Activated naive CD8-positive, alpha-beta T cell treated with anti-CD3 and anti-CD28 coated beads for 36 hours (primary cell): ENCODE data around the gene GPR3. TPM values are rescaled to one million over a fixed set of nuclear protein-coding genes. Genes with fewer than 3 reads are reported as not detected.
"Not testable (repeated sequence)": the region's sequence is repeated elsewhere in the genome, so short reads cannot be mapped to it uniquely, and the experiment has no call there.

Experiments used
- DNase-seq: peaks from one replicate; pipeline ENCODE4 v3.0.0; 2021
- H3K27ac Mint-ChIP-seq: one replicate; pipeline ENCODE4 v1.8.0; 2022; ENCODE audit warnings: mild to moderate bottlenecking, moderate library complexity, mixed read lengths
- H3K27me3 Mint-ChIP-seq: one replicate; pipeline ENCODE4 v1.8.0; 2022; ENCODE audit warnings: mild to moderate bottlenecking, mixed read lengths
- H3K36me3 Mint-ChIP-seq: one replicate; pipeline ENCODE4 v1.8.0; 2021; ENCODE audit warnings: mild to moderate bottlenecking, mixed read lengths
- H3K4me1 Mint-ChIP-seq: one replicate; pipeline ENCODE4 v1.8.0; 2021; ENCODE audit warnings: mixed read lengths
- H3K4me3 Mint-ChIP-seq: one replicate; pipeline ENCODE4 v1.8.0; 2022; ENCODE audit warnings: mild to moderate bottlenecking, moderate library complexity, mixed read lengths
- H3K9me3 Mint-ChIP-seq: one replicate; pipeline ENCODE4 v1.8.0; 2022; ENCODE audit warnings: mixed read lengths
- total RNA-seq, 2 experiments: library from RNA; stranded (reverse); gene quantifications; one replicate each; pipeline ENCODE4 v1.2.3, GENCODE V29; 2021

The GPR3 gene
- total RNA-seq, 2 experiments from 2014 or later, result 3.5 to 3.9 TPM

DNA sequence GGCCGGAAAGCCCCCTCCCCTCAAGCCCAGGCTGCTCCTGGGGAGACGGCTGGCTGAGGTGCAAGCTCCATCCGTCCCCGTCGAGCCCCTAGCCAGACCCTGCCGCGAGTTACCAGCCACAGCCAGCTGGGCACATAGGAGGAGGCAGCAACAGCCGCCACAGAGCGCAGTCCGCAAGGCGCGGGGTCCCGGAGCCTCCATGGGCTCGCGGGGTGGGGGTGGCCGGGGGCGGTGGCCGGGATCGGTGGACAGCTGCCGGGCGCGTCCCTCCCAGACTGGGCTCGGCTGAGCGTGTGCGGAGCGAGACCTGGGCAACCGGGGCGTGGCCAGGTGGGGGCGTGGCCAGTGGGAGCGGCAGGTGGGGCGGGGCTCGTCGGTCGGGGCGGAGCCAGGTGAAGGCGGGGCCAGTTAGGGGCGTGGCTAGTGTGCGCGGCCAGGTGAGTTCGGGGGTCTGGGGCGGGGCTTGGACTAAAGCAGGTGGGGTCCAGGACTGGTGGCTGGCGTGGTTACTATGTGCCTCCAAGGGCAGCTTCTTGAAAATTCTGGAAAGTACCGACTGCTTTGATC, 9.3 kb upstream of the GPR3 start, which contains the start of gene CD164L2:
TSS of gene CD164L2 (minus strand) at position 295 of the 567 bp plus-strand sequence. CDS start at position 201, 94 bp downstream.
- Mint-ChIP-seq H3K27ac (no peak within 1 kb of the TSS), H3K4me3 (no peak within 1 kb of the TSS), H3K4me1 (no peaks in the 10 kb centered on the region), H3K27me3 (peaks cover 12% of the 10 kb centered on the region), H3K36me3 (no peaks in the 10 kb centered on the region), H3K9me3 (no peaks in the 10 kb centered on the region)
- DNase-seq, result peak; percentile 48

DNA sequence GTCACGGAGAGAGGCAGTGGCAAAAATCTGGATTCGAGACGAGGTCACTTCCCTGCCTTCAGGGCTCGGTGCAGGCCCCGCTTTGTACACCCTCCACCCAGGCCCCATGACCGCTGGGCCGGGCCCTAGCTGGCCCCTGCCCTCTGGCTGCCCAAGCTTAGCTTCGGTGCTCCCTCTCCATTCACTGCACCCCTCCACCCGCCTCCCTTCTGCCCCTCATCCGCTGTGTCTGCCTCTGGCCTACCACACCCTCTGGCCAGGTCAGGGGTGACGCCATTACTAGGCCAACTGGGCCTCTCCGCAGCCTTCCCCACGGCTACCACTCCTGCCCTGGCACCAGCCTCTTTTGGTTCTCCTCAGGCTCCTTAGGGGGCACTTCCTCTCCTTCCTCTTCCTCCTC, 8.8 kb upstream of the GPR3 start:
- H3K27ac Mint-ChIP-seq, result no peak overlapping the region
- DNase-seq, result no peak
- H3K9me3 Mint-ChIP-seq, result no peaks in the 10 kb centered on the region

DNA sequence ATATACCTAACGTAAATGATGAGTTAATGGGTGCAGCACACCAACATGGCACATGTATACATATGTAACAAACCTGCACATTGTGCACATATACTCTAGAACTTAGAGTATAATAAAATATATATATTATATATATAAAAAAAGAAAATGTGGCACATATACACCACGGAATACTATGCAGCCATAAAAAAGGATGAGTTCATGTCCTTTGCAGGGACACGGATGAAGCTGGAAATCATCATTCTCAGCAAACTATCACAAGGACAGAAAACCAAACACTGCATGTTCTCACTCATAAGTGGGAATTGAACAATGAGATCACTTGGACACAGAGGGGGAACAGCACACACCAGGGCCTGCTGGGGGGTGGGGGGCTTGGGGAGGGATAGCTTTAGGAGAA, 7.6 kb upstream of the GPR3 start:
- H3K9me3 Mint-ChIP-seq, H3K4me3 Mint-ChIP-seq, DNase-seq, H3K36me3 Mint-ChIP-seq, H3K27ac Mint-ChIP-seq, H3K4me1 Mint-ChIP-seq: not testable (repeated sequence)
- H3K27me3 Mint-ChIP-seq, result peaks cover 15% of the 10 kb centered on the region

More for the DNA sequence above, 8.8 kb upstream of the GPR3 start:
- Mint-ChIP-seq H3K4me3 (no peak overlapping the region), H3K36me3 (no peaks in the 10 kb centered on the region), H3K27me3 (peaks cover 14% of the 10 kb centered on the region), H3K4me1 (no peaks in the 10 kb centered on the region)

DNA sequence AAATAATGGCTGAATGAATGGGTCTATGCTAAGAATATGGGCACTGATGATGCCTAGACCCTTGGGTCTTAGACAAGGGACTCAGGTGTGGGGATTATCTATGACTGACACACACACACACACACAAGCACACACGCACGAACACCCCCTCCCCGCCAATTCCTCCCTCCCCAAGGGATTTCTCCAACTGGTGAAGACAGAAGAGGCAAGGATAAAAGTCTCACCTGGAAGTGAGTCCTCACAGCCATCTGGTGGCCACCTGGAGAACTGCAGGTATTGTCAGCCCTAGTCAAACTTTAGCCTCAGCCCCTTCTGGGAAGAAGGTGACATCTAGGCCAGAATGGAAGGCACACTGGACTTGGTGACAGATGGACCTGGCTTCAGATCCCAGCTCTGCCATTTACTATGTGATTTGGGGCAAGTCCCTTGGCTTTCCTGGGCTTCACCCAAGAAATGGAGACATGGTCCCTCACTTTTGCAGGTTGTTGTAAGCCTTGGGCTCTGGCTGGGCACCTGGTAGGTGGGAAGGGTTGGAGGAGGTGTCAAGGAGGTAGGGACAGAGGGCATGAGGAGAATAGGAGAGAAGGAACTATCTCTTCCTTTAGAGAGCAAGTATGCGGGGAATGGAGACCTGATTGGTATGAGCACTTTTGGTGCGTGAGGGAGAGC, 4.0 kb upstream of the GPR3 start:
- Mint-ChIP-seq H3K27ac (no peak overlapping the region), H3K27me3 (peaks cover 11% of the 10 kb centered on the region), H3K4me3 (no peak overlapping the region), H3K4me1 (peaks cover 7% of the 10 kb centered on the region), H3K9me3 (no peaks in the 10 kb centered on the region), H3K36me3 (no peaks in the 10 kb centered on the region)
- DNase-seq, result peak; percentile 62

DNA sequence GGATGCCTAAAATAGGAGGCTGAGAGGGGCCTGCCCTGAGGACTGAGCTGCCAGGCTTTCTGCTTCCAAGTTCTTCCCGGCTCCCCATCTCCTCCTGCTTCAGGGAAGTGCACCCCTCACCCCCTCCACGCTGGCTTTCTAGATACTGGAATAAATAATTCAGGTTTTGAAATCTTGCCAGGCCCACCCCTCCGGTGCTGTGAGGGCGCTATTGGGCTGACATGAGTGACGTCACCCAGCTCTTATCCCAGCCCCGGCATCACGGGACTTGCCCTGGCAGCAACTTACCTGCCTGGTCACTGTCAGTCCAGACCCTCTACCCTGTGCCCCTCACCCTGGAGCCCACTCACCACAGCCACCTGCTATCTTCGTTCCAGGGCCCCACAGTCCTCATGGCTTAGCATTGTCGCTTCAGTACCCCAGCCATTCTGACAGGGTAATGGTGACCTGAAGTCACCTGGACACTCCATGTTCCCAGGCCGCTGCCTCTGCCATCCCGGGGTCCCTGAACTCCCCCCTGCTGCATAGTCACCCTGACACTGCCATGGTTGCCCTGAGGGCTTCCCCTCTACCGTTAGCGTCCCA, 819 bp upstream of the GPR3 start:
- Mint-ChIP-seq H3K4me1 (peaks cover 7% of the 10 kb centered on the region), H3K9me3 (no peaks in the 10 kb centered on the region), H3K36me3 (no peaks in the 10 kb centered on the region), H3K4me3 (peak overlapping the region; percentile 84), H3K27ac (peak overlapping the region; percentile 92), H3K27me3 (peaks cover 3% of the 10 kb centered on the region)
- peak; percentile 48 for DNase-seq

DNA sequence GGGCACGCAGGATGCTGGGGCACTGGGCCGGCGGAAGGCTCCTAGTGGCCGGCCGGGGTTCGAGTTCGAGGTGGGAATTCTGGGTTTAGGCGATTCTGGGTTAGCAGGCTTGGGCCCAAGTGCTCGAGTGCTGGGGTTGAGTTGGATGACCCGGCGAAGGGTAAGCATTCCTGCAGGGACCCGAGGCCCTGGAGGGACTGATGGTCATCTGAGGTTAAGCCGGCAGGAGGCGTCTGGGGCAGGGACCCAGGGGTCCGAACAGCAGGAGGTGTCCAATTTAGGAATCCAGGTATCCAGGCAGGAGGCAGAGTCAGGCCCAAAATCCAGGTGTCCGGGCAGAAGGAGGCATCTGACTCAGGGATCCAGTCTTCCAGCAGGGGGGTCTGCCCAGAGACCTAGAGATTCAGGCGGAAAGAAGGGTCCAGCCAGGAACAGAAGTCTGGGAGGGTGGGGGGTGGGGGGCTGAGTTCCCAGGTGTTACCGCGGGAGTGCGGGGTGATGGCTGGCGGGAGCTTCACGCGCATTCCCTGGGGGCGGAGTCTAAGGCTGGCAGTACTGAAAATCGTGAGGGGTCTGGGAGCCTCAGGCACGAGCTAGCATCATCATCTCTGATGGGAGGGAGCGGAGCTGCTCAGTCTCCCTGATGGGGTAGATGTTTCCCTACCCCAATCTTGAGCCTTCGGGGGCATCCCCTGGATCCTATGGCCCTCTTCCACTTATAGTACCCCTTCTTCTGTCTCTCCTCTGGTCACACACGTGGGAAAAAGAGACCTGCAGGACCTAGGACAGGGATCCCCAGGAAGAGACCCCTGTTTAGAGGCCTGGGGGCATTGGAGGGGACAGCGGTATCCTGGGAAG, 585 bp downstream of the GPR3 start:
- H3K27ac Mint-ChIP-seq, result peak overlapping the region; percentile 65
- DNase-seq, result no peak
- H3K27me3 Mint-ChIP-seq, result peaks cover 3% of the 10 kb centered on the region
- no peaks in the 10 kb centered on the region for H3K9me3 Mint-ChIP-seq
- H3K4me3 Mint-ChIP-seq, result peak overlapping the region; percentile 84
- peaks cover 7% of the 10 kb centered on the region for H3K4me1 Mint-ChIP-seq
- no peaks in the 10 kb centered on the region for H3K36me3 Mint-ChIP-seq

DNA sequence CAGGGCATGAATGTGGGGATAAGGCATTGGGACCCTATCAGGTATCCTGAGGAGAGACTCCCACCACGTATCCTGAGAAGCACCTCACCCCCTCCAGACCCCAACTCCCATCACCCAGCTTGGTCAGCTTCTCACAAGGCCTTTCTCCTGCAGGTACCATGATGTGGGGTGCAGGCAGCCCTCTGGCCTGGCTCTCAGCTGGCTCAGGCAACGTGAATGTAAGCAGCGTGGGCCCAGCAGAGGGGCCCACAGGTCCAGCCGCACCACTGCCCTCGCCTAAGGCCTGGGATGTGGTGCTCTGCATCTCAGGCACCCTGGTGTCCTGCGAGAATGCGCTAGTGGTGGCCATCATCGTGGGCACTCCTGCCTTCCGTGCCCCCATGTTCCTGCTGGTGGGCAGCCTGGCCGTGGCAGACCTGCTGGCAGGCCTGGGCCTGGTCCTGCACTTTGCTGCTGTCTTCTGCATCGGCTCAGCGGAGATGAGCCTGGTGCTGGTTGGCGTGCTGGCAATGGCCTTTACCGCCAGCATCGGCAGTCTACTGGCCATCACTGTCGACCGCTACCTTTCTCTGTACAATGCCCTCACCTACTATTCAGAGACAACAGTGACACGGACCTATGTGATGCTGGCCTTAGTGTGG, 1.3 kb downstream of the GPR3 start:
- H3K4me3 Mint-ChIP-seq, result peak overlapping the region; percentile 84
- peaks cover 7% of the 10 kb centered on the region for H3K4me1 Mint-ChIP-seq
- no peaks in the 10 kb centered on the region for H3K9me3 Mint-ChIP-seq
- H3K27ac Mint-ChIP-seq, result no peak overlapping the region
- H3K36me3 Mint-ChIP-seq, result no peaks in the 10 kb centered on the region
- DNase-seq, result no peak
- no peaks in the 10 kb centered on the region for H3K27me3 Mint-ChIP-seq

DNA sequence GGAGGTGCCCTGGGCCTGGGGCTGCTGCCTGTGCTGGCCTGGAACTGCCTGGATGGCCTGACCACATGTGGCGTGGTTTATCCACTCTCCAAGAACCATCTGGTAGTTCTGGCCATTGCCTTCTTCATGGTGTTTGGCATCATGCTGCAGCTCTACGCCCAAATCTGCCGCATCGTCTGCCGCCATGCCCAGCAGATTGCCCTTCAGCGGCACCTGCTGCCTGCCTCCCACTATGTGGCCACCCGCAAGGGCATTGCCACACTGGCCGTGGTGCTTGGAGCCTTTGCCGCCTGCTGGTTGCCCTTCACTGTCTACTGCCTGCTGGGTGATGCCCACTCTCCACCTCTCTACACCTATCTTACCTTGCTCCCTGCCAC, 1.8 kb downstream of the GPR3 start:
- Mint-ChIP-seq H3K4me3 (no peak overlapping the region), H3K36me3 (no peaks in the 10 kb centered on the region), H3K4me1 (peaks cover 7% of the 10 kb centered on the region), H3K9me3 (no peaks in the 10 kb centered on the region), H3K27ac (no peak overlapping the region), H3K27me3 (no peaks in the 10 kb centered on the region)
- no peak for DNase-seq

DNA sequence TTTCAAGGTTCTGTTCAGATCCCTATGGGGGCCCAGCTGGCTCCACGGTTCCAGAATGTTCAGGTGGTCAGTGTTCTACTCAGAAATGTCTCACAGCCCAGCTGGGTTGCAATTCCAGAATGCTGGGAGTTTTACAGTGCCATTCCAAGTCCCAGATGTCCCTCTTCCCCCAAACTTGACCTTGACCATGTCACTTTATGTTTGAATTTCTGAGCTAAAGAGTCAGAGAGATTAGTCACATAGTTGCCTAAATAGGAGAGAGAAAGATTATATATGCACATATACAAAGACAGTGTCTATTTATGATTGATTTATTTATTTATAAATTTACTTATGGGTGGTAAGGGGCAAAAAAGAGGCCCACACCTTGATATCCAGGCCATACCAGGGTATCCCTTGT, 2.5 kb downstream of the GPR3 start:
- Mint-ChIP-seq H3K4me3 (no peak overlapping the region), H3K27ac (no peak overlapping the region), H3K9me3 (no peaks in the 10 kb centered on the region), H3K4me1 (peaks cover 7% of the 10 kb centered on the region), H3K36me3 (no peaks in the 10 kb centered on the region), H3K27me3 (no peaks in the 10 kb centered on the region)
- no peak for DNase-seq

DNA sequence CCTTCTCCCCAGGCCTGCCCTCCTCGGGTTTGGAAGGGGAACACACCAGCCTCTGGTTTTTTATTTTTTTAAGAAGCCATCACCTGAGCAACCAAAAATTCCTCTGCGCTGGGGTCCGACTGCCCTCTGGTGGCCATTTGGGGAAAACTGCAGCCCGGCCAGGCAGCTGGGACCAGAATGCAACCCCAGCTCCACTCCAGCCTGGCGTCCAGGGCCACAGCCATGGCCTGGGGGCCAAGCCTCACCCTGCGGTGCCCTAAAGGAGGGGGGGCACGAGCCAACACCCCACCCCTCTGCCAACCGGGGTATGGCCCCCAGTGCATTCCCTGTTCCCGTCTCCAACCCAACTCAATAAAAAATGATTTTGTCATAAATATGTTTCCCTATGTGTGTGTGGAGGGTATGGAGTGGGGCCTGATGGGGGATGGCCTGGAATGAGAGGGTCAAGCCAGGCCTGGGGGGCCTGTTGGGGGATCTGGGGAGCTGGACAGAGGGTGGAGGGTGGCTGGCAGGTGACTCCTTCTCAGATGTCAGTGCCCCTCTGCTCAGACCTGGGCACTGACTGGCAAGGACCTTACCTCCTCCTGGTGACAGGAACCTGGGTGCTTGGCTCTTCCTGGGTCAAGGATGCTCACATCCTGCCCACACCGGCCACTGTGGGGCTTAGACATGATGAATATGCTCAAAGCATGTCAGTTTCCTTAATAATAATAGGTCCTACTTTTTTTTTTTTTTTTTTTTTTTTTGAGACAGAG, 3.2 kb downstream of the GPR3 start:
- peaks cover 7% of the 10 kb centered on the region for H3K4me1 Mint-ChIP-seq
- DNase-seq, result peak; percentile 79
- H3K27ac Mint-ChIP-seq, result no peak overlapping the region
- H3K36me3 Mint-ChIP-seq, result no peaks in the 10 kb centered on the region
- H3K27me3 Mint-ChIP-seq, result no peaks in the 10 kb centered on the region
- H3K9me3 Mint-ChIP-seq, result no peaks in the 10 kb centered on the region
- H3K4me3 Mint-ChIP-seq, result no peak overlapping the region

DNA sequence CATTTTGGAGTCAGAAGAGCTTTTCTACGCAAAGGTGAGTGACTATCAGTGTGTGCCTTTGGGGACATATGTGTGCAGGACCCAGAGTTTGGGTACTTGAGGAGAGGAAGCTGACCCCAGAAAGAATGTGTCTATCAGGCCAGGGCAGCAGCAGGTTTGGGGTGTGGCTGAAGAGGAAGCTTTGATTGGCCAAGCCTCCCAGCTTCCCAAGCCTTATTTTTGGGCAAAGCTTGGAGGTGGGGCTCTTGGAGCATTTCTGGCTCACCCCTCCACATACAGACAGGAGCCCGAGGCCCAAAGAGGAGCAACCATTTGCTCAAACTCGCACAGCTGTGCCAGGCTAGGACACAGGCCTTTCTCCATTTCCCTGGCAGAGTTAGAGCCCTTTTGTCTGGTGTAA, 4.7 kb downstream of the GPR3 start:
- no peak for DNase-seq
- H3K4me3 Mint-ChIP-seq, result no peak overlapping the region
- H3K9me3 Mint-ChIP-seq, result no peaks in the 10 kb centered on the region
- no peak overlapping the region for H3K27ac Mint-ChIP-seq
- H3K4me1 Mint-ChIP-seq, result peaks cover 4% of the 10 kb centered on the region
- no peaks in the 10 kb centered on the region for H3K27me3 Mint-ChIP-seq
- no peaks in the 10 kb centered on the region for H3K36me3 Mint-ChIP-seq

DNA sequence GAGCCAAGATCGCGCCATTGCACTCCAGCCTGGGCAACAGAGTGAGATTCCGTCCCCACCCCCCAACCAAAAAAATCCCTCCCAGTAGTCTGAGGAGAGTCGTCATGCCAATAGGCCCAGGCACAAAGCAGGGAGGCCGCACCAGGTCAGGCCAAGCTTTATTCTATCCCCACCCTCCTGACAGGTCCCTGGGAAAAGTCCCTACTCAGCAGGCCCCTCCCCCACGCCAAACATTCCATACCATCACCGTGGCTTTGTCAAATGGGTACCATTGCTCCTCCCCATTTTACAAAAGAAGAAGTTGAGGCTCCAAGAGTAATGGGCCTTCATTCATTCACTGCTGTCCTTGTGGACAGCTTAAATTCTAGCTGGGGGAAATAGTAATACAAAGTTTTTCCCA, 5.3 kb downstream of the GPR3 start:
- Mint-ChIP-seq H3K4me3 (no peak overlapping the region), H3K9me3 (no peaks in the 10 kb centered on the region), H3K27ac (no peak overlapping the region), H3K36me3 (no peaks in the 10 kb centered on the region), H3K27me3 (no peaks in the 10 kb centered on the region), H3K4me1 (peaks cover 8% of the 10 kb centered on the region)
- DNase-seq, result no peak

DNA sequence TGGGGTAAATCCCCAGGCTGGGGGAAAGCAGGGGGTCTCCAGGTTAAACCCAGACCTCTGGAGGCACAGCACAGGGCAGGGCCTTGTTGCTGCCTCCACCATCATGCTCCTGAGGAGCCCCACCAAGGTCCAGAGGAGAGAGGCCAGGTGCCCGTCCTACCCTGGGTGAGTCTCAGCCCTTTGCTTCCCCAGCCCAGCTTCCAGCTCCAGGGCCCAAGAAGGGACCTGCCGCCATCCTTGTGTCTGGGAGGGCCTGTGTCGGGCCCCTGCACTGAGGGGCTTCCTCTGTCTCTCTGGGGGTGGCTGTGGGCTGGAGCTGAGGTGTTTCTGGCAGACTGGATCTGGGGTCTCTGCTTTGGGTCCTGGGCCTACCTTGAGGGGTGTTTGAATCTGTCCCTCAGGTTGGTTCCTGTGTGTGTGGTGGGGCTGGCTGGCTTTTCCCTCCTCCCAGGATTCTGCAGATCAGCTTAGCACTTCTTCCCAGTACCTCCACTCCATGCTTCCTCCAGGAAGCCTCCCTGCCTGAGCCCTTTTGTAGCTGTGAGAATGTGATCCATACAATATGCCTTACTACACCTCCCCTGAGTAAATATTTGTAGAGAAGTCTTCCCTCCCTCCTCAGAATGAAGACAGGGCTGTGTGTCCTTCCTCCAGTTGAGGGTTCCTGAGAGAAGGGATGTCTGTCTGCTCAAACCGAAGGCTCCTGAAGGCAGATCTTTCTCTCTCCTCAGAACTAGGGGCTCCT, 6.2 kb downstream of the GPR3 start:
- no peak for DNase-seq
- Mint-ChIP-seq H3K4me3 (no peak overlapping the region), H3K36me3 (no peaks in the 10 kb centered on the region), H3K27ac (no peak overlapping the region), H3K27me3 (no peaks in the 10 kb centered on the region), H3K9me3 (no peaks in the 10 kb centered on the region), H3K4me1 (peaks cover 16% of the 10 kb centered on the region)
